HG02840 (cell line): ENCODE measurements around the gene CEP44.
"Not testable (repeated sequence)": the region's sequence is repeated elsewhere in the genome, so short reads cannot be mapped to it uniquely, and the experiment has no call there.

Experiments used
- ATAC-seq: cut with Tn5 transposase; IDR thresholded peaks from one replicate; pipeline ENCODE4 v1.9.1; 2021; ENCODE audit warnings: mild to moderate bottlenecking, moderate library complexity, moderate number of reproducible peaks; ENCODE audit not compliant: unreplicated experiment, low FRiP score

Gene CEP44, protein sequence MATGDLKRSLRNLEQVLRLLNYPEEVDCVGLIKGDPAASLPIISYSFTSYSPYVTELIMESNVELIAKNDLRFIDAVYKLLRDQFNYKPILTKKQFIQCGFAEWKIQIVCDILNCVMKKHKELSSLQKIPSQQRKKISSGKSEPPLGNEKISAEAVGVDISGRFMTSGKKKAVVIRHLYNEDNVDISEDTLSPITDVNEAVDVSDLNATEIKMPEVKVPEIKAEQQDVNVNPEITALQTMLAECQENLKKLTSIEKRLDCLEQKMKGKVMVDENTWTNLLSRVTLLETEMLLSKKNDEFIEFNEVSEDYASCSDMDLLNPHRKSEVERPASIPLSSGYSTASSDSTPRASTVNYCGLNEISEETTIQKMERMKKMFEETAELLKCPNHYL

DNA sequence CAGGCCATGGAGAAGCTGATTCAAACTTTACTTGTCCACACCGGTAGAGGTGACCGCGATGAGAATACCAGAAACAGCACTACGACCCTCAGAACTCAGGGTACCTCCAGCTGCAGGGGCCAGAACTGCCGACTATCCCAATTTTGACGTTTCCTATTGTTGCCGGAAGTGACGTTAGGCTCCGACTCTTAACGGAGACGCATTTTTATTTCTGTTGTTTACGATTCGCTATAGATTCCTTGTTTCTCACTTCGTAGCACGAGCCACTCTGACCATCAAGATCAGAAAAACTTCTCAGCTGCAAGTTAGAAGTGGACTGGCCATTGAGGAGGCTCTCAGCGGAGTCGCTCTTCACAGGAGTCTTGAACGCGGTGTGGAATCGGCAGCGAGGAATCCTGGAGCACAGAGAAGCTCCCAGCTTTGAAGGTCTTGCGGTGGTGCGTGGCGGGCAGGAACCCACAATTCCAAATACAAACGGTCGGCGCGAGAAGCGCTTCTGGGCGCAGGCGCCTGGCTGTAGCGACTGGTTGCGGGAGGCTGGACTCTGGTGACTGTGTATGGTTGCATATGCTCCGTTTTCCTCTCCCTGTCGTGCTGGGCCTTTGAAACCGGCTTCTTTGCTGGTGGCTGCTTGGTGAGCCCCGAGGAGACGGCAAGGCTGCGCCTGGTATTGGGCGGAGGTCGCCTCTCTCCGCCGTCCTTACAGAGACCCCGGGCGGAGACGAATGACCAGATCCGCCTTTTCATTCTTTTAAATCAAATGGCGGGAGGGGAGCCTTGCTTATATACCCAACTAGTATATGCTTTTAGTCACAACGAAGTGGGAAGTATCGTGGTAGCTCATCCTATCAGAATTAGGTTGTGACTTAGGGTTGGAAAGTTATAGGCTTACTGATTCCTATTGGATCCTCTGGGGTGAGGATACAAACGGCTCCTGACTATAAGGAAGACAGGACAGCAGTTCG lies at the start of gene CEP44, which contains the start of gene FBXO8:
TSS of gene CEP44 (plus strand) at position 405 of the 965 bp plus-strand sequence. CDS start 15,211 bp downstream, outside the sequence.
TSS of gene FBXO8 (minus strand) at position 161 of the 965 bp plus-strand sequence. CDS start 20,575 bp downstream, outside the sequence.
- ATAC-seq = peak; percentile 62

DNA sequence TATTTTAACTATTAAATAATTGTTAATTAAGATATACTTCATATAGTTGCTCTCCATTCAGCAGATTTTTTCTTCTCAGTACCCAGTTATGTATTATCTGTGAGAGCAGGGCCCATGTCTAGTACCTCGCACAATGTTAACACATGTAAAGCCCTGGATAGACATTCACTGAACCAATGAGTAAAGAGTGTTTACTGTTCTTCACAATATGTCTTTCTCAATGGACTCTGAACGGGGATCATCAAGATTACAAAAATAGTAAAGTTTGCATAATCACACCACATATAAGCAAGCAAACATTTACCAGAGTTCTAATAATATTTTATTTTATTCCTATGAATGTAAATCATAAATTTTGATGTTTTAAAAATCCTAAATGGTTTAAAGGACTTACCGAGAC lies 47.4 kb upstream of the CEP44 start:
- no peak for ATAC-seq

DNA sequence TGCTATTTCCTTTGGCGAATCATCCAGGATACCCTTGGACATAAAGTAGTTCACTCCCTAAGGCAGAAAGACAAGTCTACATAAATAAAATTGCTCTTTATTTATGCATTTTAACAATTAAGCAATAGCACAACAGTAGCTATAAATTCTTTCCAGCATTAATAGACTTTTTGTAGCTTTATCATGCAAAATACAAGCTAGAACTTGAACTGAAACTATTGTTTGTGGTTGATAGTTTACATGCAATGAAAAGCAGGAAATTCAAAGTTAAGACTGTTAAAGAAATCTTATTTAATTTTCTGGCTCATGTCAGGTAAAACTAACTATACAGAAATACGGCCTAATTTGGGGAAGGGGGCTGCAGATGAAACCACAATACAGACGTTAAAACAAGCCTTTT lies 42.5 kb upstream of the CEP44 start:
- ATAC-seq = no peak

DNA sequence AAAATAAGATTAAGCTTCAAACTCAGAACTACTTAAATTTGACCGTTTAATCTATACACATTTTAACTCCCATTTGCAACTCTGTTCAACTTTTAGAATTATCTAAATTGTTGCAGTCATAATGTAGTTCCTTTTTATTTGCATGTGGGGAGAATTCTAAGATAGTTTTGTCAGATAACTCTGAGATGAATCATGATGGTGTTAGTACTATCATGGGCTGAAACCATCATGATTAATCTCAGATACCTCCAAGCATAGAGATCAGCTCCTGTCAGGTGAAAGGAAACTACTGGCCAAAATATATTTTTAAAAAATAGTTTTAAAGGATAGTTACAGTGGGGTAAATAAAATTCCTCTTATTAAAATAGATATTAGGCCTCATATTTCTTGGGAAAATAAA lies 39.3 kb upstream of the CEP44 start:
- peak; percentile 60 for ATAC-seq

DNA sequence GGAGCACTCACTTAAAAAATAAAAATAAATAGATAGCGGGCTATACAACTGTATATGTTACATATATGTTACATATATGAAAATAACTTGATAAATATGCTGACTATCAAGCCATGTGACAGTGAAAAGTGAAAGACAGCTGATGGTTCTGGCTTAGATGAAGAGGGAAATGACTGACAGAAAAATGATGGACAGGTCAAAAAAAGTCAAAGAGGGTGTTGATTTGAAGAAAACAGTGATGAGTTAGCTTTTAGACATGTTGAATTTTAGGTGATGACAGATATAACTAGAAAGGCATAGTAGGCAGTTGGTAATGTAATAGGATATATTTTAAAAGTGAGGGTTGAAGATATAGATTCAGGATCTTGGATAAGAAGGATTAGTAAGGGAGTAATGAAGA lies 38.0 kb upstream of the CEP44 start:
- ATAC-seq = no peak

DNA sequence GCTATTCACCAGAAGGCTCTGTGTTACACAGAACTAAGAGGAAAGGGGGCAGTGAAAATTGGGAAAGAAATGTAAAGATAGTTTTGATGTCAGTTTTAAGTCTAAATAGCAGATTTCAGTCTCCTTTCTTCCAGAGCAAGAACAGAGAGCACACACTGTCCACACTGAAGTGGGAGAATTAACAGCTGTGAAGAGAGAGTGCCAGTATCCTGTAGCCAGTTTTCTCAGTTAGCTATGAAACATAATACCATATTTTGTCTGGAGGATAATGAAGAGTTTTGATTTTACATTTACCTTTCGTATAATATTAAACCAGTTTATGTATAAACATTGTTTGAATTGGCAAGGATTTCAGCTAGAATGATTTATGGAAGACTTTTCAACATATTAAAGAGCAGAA lies 35.3 kb upstream of the CEP44 start:
- no peak for ATAC-seq

DNA sequence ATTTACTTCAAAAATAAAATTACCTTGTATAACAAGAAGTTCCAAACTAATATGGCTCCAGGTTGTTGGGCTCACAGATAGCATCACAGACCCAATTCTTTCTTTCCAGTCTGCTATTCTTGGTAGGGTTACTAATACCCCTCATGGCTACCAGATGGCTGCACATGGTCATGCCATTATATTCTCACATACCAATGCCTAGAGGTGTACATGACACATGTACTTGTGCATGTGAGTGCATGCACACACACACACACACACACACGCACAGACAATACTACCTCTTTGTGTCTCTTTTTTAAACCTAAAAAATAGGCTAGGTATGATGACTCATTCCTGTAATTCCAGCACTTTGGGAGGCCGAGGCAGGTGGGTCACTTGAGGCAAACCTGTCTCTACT lies 31.3 kb upstream of the CEP44 start:
- no peak for ATAC-seq

DNA sequence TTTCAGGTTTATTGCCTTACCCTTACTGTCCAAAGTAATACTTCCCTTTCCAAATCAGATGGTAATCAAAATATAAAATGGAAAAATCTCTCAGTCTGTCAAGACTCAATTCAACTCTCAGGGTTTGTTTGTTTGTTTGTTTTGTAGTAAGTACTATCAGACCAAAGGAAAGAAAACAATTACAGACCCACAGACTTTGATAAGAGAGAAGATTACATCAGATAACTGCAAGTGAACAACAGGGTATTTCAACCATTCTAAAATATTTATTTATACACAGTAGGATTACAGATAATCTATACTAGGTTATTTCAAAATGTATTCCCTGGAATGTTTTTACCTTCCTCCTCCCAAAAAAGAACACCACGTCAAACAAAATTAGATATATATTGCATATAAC lies 29.1 kb upstream of the CEP44 start:
- ATAC-seq = no peak

DNA sequence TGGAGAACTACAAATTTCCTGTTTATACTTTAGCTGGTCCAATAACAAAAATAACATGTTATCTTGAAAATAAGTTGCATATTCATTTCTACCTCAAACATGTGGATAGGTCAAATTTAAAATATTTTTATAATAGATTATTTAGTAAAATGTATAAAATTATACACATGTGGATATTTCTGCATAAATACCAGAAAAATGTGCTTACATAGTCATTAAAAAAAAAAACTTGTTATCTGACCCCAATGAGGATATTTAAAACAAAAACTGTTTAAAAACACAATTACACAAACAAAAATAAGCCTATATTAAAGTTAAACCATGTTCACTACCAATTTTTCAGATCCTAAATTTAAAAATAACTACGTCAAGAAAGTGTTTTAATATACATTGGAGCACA lies 28.3 kb upstream of the CEP44 start:
- ATAC-seq = no peak

DNA sequence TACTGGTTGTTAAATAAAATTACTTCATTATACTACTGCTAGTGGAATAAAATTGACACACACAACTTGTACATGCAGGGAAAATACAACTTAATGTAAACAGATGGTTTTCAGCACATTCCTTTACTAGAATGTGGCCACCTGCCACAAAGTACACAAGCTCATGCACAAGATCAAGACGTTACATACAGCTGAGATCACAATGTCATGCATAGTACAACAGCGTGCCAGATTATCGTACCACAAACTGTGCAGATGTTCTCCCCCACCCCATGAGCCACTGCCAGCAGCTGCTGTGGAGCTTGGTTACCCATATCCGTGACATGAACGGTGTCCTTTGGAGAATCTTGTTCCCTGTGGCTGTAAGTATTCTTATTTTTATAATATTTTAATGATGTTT lies 27.9 kb upstream of the CEP44 start:
- no peak for ATAC-seq

DNA sequence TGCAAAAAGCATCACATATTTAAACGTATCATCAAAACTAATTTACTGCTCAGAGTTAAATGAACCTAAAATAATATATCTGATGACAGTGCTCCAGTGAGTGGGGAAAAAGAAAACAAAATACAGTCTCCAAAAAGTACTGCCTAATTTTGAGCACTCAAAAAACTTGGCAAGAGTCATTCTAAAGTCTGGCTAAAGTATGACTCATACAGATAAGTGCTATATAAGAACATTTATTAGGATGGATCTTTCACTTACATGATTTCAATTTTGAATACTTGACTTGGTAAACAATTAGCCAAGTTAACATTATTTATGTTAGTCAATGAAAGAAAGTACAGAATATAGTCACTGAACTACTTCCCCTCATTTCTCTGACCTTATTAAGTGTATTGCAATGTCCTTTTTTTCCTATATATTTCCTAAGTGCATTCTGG lies 27.4 kb upstream of the CEP44 start:
- no peak for ATAC-seq

DNA sequence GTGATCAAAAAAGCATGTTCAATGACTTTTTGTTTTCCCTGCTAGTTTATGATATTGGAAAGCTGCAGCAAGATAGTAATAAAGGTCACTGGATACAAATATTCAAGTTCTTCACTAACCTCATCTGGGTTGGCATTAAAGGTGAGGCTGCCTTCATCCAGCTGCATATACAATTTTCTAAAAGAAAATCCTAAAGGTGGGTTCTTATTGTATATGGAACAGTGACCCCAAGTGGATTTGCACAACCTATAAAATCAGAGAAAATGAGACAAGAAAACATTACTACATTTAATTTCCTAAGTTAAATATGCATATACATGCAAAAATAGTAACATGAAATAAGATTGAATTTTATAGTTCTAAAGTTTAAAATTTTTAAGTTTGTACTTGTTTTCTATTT lies 24.1 kb upstream of the CEP44 start:
- no peak for ATAC-seq

DNA sequence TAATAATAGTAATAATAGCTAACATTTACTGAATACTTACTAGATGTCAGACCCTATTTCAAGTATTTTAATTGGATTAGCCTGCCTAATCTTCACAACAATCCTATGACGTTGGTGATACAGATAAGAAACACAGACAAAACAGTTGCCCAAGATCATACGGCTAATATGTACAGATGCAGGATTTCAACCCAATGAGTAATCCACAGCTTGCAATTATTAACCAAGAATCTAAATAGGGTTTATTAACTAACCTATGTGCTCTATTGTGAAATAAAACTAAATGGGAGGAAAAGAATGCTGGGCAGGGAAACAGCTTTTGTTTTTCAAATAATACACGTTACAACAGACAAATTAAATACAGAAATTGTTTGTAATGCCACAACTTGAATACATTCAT lies 23.6 kb upstream of the CEP44 start:
- ATAC-seq = peak; percentile 48

DNA sequence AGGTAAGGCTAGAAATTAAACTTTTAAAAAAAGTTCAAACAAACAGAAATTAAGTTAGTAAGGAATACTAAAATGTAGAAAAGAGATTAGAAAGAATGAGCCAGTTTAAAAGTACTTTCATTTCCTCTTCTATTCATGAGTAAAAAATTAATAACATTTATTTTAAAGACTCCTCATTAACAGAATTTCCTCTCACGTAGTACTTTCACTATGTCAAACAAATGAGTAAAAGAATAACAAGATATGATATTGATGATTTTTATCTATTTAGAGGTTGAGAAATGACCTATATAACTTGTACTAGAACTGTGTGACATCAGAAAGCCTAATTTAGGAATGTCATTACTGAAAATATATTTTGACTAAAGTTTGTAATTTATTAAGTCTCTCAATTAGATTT lies 22.3 kb upstream of the CEP44 start:
- not testable (repeated sequence) for ATAC-seq

DNA sequence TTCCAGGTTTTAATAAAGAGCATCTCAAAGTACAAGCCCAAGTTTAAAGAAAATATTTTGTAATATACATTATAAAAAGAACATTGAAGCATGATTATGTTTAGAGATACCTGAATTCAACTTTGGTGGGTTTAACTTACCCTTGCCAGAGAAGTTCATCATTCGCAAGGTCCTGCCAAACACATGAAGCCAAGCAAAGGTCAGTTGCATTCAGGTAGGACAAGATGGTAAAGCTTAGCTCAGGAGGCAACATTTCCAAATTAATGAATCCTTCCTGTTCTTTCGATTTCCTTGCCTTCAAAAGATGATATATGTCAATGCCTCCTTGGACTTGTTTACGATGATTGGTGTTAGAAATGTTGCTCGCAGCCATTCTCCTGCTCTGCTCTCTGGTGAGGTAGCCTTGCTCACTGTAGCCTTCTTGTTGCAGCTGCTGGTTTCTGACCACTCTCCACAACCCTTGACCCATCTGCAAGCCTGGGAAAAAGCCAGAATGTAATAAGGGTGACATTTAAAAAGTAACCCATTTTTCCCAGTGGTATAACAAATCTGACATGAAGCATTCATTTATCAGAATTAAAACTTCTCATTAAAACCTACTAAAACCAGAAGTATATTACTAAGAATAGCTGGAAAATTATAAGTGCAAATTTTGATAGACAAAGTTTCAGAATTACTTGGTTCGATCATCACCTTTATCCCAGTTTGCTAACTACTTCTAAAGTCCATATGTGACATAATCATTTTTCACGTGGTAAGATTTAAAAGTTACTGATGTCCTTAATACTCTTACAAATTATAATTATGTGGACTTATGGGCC lies 20.9 kb upstream of the CEP44 start:
- no peak for ATAC-seq

DNA sequence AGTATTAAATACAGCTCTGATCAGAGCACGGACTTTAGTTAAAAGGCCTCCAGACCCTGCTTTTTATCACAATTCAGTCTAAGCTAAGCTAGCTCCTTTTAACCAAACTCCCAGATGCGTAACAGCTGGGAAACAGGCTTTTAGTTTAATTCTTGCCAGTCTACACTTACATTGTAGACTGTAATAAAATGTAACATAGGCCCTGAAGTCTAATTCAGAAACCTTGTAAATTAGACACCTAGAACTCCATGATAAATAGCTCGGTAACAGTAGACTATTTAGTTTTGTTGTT lies 20.3 kb upstream of the CEP44 start:
- no peak for ATAC-seq

DNA sequence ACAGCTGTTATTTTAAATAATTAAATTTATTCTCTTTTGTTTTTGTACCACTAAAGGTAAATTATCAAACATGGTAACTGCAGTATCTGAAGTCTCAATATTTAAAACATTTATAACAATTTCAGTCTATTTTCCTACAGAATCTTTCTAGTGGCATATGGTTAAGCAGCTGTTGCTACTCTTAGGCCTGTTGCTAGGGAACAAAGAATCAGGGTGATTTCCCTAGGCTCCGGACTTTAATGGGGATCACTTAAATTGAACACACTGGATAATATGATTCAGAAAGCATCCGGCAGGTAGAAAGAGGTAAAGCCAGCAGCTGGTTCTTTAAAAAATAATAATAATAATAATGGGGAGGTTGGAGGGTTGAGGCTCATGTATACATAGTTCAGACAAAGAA lies 17.8 kb upstream of the CEP44 start:
- ATAC-seq = no peak

DNA sequence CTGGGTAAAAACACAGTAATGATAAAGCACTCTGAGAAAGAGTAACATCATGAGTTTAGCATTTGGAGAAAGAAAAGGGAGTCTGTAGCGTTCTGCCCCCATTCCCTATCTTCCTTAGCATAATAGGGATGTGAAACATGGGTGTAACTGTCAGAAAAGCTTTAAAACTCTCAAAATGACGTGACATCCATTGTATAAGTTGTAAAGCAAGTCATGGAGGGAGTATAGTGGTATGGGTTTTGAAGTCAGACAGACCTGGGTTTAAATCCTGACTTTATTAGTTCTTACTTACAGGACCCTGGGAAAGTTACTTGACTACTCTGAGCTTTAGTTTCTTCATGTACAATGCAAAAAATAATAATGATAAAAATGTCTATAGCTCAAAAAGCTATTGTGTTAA lies 17.3 kb upstream of the CEP44 start:
- no peak for ATAC-seq

DNA sequence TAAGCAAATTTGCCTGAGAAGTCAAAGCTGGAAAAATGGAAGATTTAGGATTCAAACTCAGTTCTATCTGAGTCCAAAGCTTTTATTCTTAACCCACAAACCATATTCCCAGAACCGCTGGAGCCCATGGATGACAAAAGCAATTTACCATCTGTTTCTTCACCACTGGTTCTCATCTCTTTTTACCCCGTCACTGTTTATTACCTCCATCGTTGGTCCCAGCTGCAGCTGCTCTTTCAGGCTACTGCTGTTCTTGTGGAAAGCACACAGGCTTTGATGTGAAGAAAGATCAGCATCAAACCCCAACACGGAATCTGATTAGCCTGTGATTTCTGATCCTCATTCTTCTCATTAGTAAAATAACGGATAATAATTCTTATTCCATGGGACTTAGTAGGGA lies 9.8 kb upstream of the CEP44 start:
- no peak for ATAC-seq

DNA sequence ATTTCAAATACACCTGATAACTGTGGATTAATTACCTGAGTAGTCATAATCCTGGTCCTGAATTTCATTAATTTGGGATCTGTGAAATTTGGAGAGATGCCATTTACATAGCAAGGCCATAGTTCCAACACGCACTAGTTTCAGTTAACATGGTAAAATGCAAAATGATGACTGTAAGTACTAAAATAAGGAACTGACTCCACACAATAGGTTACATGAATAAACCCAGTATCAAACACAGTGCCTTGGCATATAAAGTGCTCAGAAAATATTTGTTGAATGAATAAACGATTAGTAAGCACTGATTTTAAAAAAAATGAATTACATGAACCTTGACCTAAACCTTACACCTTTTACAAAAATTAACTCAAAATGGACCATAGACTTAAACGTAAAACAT lies 9.3 kb upstream of the CEP44 start:
- no peak for ATAC-seq

DNA sequence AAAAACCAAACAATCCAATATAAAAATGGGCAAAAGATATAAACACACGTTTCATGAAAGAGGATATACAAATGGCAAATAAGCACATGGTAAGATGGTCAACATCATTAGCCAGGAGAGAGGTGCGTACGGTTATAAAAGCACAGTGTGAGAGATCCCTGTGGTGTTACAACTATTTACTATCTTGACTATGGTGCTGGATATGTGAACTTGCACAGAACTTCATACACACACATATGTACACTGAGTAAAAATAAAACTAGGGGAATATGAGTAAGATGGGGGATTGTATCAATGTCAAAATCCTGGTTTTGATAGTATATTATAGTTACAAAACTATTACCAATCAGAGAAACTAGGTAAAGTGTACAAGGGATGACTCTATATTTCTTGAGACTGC lies 8.6 kb upstream of the CEP44 start:
- no peak for ATAC-seq
